GM19023 (cell line): ENCODE measurements around the gene ALDH1L1.
"Not testable (repeated sequence)": the region's sequence is repeated elsewhere in the genome, so short reads cannot be mapped to it uniquely, and the experiment has no call there.

Source experiments
- ATAC-seq: cut with Tn5 transposase; IDR thresholded peaks from one replicate; pipeline ENCODE4 v1.9.1; 2021; ENCODE audit warnings: mild to moderate bottlenecking, moderate library complexity; ENCODE audit not compliant: unreplicated experiment

Gene ALDH1L1

DNA sequence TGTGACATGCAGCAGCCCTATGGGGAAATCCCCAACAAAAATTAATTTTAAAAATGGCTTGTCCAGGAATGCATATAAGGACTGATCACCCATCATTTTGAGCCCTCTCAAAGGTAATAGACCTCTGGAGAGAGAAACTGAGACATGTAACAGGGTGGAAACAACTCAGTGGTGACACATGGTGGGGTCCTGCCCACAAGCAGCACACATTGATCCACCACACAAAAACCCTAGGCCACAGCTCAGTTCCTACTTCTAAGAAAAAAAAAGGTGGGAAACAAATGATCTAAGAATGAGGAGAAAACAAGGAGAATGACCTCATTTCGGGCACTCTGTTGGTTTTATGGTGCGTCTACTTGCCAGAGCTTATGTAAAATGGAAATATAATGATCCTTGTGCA is 94.5 kb downstream of the ALDH1L1 start:
- no peak for ATAC-seq

DNA sequence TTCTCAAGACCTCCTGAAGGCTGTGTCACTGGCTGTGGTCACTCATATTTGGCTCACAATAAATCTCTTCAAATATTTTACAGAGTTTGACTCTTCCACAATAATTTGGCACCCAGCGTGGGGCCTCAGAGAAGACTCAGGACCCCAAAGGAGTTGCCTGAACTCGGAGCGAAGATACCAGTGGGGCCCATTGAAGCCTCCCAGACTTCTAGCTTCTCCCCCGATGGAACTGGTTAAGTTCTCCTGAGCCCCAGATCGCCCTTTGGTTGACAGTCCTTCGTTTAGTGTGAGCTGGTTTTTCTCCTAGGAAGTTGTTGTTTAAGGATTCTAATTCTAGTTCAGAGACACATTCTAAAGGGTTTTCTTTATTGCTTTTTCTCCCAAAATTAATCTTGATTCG is 95.1 kb downstream of the ALDH1L1 start:
- no peak for ATAC-seq

DNA sequence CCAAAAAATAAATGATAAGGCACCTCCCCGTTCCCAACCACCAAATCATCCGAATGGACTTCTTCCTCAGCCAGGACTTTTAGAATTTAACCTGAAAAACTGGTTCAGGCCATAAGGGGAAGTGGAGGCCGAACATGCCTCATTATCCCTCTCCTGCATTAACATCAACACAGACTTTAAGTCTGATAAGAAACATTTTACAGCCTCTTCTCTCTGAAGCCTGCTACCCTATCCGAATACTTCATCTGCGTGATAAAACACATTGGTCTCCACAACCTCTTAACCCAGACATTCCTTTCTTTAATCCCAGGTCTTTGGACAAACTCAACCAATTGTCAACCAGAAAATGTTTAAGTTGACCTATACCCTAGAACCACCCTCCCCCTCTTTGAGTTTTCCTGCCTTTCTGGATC is 95.6 kb downstream of the ALDH1L1 start:
- no peak for ATAC-seq

DNA sequence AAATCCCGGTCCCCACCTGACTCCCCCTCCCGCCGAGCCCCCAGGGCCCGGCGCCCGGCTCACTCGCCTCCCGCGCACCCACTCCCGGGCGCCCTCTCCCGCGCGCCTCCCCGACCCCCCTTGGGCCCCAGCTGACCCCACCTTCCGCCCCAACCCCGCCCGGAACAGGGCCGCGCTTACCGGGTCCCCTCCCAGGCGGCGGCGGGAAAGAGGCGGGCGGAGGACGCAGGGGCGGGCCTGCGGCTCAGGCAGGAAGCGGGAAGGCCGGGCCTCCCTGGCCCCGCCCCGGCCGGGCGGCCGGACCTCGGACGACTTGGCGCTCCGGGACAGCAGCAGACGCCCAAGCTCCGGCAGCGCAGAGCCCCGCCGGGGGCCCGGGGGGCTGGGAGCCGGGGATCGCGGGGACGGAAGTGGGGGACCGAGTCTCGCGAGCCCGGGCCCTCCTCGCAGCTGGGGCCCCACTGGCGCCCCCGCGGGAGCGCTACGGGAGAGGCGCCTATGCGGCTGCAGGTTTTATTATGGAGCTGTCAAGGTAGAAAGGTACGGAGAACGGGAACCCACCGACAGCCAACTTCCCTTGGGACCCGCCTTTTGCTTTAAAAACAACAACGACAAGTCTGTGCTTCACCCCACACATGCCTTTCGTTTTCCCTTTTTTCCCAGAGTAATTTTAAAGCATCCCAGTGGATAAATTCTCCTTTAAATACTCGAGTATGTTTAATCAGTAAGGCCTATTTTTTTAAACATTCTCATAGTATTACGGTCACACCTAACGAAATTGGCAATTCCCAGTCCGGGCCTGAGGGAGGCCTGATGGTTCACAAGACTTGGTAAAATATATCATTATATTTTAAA is 96.2 kb downstream of the ALDH1L1 start, which contains the start of gene SLC41A3:
SLC41A3 (minus strand) TSS at position 212 of the 855 bp plus-strand sequence. CDS start 15,905 bp downstream, outside the sequence.
- peak; percentile 94 for ATAC-seq

DNA sequence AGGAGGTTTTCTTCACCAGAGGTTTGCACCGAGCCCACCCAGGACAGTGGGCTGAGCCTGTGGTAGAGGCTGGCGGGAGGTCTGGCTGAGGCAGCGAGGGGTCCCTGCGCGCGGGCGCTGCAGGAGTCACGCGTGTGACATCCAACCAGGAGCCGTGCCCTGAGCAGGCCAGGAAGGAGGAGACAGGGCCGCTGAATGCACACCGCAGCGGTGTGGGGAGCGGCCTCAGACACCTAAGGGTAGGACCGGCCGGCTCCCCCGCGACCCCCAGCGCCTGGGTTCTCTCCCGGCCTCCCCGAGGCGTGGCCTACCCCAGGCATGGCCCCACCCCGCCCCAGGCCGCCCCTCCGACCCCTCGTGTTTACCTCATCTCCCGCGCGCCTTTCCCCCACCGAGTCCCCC is 96.9 kb downstream of the ALDH1L1 start:
- peak; percentile 52 for ATAC-seq

DNA sequence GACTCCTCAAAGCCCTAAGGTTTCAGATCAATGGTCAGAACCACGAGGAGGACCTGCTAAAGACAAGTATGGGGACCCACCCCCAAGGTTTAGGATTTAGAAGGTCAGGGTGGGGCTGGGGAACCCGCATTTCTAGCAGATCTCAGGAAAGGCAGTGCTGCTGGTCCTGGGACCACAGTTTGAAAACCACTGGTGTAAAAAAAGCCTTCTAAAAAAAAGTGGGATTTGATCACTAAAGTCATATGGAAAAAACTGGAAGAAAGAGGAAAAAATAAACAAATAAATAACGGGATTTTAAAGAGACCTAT is 97.3 kb downstream of the ALDH1L1 start:
- ATAC-seq = no peak

DNA sequence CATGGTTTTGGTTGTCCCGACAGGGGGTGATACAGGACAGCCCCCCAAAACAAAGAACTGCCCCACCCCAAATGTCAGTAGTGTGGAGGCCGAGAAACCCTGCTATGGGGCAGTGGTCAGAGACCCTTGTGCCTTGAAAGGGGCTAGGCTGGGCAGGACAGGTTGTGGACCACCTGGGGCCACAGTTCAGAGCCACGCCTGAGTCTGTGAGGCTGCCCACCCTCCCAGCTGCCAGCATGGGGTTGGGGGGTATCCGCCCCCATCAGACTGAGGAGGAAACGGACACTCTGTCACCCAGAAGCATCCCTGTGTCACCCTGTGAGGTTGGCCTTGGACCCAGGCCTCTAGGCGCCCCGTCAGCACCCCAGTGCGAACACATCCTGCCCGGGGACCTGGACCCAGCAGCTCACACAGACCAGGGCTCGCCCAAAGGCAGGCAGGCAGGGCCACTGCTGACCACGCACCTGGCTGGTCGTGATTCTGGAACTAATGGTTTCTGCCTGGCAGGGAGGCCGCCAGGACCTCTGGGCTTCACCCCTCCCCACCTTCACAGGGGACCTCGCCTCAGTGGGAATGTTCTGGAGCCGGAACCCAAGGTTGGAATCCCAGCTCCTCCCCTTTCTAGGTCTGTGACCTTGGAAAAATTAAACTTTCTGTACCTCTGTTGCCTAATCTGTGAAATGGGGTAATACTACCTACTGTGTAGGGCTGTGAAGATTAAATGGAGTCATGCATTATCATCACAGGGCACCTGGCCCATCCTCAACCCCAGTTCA is 97.8 kb downstream of the ALDH1L1 start:
- no peak for ATAC-seq

DNA sequence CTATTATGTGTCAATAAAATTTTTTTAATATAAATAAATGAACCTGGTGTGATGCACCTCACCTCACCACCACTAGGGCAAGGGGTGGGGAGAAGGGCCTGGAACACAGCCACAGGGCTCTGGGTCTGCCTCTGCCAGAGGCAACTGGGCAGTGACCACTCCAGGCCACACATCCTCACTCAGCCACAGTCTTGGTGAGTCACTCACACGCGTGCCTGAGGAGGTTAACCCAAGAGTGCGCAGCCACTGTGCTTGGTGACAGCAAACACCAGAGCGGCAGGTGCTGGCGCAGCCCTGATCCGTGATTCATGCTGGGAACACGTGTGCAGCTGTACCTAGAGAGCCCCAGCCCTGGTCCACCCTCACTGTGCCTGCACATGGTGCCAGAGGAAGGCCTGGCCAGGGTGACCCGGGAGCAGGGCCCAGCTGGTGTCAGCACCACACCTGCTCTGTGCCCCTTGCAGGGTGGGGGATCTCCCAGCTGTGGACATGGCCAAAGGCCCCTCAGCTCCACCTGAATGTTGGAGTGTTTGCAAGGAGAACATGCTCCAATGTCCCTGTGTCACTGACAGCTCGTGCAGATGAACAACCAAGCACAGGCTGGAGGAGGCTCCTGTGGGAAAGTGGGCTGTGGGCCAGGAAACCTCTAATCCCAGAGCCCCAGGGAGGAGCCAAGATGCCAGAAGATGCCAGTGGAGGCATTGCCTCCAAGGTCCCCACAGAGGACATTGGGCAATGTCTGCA is 98.6 kb downstream of the ALDH1L1 start:
- ATAC-seq = no peak

DNA sequence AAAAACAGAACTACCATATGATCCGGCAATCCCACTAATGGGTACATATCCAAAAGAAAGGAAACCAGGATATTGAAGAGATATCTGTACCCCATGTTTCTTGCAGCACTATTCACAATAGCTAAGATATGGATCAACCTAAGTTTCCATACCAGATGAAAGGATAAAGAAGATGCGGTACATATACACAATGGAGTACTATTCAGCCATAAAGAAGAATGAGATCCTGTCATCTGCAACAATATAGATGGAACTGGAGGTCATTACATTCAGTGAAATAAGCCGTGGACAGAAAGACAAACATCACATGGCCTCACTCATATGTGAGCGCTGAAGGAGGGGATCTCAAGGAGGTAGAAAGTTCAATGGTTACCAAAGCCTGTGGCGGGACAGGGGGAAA is 99.4 kb downstream of the ALDH1L1 start:
- no peak for ATAC-seq

DNA sequence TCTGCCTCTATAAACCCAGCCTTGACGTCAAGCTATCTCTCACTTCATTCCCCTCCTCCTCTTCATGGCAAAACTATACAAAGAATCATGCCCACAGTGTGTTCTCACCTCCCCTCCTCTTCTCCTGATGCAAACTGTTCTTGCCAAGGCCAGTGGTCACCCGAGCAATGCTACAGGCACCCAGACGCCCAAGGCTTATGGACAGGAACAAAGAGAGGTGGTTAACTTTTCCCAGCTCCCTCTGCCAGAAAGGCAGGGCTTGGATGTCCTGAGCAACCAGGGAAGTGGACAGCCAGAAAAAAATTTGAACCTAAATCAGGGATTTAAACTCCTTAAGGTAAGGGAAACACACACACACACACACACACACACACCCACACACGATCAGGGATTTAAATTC is 101.5 kb downstream of the ALDH1L1 start:
- ATAC-seq = no peak

DNA sequence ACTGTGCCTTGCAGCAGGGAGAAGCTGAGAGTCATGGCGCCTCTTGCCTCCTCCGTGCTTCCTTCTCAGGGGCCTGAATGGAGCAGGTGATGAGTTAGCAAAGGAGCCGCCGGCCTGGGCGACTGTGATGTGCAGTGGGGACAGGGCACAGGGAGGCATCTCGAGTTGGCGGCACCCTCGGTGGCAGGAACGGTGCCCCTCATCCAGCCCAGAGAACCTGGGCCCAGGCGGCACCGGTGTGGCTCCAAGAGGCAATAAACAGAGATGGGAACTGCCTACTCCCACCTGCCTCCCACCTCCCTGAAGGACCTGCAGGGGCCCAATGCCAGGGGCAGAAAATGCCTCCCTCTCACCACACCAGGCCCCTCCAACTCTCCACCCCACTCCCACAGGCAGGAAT is 102.6 kb downstream of the ALDH1L1 start:
- ATAC-seq = no peak

DNA sequence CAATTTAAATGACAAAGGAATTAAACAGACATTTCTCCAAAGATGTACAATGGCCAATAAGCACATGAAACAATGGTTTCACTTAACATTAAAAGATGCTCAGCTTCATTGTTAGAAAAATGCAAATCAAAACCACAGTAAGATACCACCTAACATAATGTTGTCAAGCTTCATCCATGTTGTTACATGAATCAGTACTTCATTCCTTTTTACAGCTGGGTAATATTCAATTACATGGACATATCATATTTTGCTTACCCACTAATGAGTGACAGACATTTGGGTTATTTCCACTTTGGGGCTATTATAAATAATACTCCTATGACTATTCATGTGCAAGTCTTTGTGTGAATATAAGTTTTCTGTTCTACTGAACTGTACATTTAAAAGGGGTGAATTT is 104.2 kb downstream of the ALDH1L1 start:
- ATAC-seq = no peak

DNA sequence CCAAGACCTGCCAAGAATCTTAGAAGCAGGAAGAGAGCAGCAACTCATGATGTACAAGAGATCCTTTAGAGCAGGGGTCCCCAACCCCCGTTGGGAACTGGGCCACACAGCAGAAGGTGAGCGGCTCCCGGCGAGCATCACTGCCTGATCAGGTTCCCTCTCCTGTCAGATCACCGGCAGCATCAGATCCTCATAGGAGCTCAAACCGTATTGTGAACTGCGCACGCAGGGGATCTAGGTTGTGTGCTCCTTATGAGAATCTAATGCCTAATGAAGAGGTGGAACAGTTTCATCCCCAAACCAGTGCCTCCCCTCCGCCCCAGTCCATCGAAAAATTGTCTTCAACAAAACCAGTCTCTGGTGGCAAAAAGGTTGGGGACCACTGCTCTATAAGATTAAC is 110.2 kb downstream of the ALDH1L1 start:
- no peak for ATAC-seq

DNA sequence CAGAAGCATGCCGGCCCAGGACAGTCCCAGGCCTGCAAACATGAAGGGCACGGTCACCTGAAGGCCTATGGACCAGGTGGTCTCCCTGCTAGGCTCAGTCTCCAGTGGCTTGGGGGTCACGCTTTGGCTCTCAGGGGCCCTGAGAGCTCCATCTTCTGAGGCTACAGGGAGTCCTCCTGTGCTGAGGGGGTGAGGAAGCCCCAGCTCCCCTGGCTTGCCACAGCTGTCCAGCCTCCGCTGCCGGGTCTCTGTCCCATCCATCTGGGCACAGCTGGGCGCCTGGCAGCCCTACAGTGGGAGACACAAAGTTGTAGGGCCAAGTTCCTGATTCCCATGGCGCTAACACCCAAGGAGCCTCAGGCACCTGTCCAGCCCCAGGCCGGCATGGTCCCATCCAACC is 112.4 kb downstream of the ALDH1L1 start:
- ATAC-seq = no peak

DNA sequence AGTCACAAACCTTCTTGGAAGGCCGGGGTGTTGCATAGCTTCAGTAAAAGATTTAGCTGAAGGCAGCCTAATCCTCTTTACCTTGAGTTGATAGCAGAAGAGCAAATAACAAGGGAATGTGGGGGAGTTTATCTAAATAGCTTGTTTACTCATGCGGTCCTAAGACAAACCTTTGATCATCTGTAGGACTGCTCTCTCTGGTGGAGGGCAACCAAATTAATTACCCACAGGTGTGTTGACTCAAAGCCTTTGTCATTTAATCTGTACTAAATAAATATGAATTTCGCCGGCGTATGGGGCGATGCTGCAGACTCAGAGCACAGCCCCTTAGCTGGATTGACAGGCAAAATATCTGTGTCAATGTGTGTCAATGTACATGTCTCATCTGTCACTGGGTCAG is 113.7 kb downstream of the ALDH1L1 start:
- ATAC-seq = not testable (repeated sequence)

DNA sequence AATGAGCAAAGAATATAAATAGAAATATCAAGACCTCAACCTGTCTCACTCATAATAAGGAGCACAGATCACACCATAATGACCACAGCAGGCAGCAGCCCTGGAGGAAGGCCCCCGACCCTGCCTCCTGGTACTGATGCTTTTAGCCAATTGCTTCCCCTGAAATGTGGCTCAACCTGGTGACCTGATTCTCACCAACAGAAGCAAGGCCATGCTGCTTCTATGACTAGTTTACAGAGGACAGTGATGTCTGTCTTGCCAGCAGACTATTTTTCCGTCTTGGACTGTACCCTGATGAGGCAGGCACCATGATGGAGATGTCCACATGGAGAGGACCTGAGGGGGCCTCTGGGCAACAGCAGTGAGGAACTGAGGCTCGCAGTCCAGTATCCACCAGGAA is 114.5 kb downstream of the ALDH1L1 start:
- no peak for ATAC-seq

DNA sequence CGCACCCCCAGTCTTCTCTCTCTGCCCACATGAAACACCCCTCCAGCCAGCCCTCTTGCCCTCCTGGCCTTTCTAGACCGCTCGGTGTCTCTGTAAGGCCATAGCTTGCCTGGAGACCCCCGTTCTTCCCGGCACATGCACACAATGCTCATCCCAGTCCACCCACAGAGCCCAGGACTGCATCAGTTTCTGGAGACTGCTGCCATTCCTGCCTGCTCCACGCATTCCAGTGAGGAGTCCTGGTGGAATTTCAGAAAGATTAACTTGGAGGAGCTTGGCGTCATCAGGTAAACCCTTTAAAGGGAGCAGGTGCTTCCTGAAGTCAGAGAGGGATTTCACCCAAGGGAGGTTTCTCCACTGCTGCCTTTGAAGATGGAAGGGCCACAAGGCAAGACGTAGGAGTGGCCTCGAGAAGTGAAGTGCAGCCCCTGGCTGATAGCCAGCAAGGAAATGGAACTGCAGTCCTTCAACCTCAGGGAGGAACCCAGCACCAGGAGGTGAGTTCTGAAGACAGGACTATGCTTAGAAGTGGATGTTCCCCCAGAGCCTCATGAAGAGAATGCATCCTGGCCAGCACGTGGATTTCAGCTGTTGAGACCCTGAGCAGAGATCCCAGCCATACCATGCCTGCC is 115.6 kb downstream of the ALDH1L1 start:
- ATAC-seq = no peak

DNA sequence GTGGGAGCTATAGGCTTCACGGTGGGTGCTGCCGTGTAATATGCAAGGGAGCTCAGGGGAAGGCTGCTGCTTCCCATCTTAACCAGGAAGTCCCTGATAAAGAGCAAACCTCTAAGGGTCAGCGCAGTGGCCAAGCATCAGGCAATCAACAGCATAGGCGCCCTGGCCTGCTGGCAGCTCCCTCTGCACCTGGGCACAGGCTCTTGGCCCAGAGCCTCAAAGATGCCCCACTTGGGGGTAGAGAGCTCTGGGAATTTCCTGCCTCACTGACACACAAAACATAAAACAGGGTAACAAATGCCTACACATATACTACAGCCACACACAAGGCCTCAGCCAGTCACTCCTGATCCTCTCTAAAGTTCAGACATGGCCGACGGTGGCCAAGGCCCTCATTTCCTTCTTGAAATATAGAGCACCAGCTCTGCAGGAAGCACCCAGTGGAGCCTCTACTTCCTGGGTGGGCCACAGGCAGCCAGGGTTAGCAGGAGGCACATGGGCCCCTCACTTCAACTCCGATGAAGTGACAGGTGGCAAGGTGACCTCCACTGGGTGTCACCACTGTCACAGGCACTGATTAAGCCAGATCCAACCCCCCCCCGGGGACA is 116.9 kb downstream of the ALDH1L1 start:
- ATAC-seq = no peak

DNA sequence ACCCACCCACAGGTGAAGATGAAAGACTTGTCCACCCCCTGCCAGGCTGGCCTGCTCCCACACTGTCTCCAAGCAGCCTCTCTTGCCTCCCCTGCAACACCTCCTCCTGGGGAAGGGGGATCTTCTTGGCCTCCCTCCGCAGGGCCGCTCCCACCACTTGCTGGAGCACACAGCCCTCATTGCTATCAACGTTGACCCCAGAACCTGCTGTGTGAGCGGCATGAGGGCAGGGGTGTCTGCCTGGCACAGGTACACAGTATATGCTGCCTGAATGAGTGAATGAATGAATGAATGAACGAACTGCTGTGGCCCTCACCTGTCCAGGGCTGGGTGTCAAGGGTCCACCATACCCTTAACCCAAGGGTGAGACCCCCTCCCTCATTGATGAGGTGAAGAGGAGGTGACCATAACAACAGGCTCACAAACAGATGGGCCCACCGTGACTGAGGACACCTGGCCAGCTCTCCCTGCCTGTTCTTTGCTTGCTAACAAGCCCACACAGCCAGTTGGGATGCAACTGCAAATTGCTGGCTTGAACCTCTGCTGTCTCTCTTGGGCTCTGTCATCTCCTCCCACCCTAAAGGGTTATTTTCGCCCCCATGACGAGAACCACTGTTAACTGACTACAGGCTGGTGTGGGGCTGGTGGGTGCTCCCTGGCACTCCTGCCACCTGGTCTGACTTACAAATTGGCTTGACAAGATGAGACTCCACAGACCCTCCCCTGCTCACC is 118.9 kb downstream of the ALDH1L1 start:
- ATAC-seq = no peak

DNA sequence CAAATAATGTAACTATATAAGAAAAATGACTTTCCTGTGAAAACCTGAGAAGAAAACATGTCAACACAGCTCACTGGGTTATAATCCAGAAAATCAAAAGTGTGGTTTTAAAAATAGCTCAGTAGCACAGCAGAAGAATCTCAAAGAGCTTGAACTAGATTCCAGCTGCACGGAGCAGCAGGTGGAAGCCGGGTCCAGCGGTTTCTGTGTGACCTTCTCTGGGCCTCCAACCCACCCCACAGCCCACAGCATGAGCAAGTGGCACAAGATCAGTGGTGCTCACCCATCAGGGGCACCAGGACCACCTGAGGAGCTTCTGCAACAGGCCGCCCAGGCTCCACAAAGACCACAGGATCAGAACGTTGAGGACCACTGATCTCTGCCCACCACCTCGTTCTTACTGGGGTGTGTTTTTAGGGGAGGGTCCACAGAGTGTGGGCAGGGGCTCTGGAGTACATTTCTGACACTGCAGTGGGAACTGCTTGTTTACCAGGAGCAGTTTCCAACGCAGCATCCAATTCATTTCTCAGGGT is 119.7 kb downstream of the ALDH1L1 start:
- ATAC-seq = no peak
